Stimulated activated CD8-positive, alpha-beta memory T cell treated with anti-CD3 and anti-CD28 coated beads, Interleukin-7, amount 100 ng/mL, for 4 hours (primary cell): ENCODE results near the gene TYMS.
"Not testable (repeated sequence)": the region's sequence is repeated elsewhere in the genome, so short reads cannot be mapped to it uniquely, and the experiment has no call there.

ENCODE experiments used
- DNase-seq, 2 donors: peaks; one replicate each; pipeline ENCODE4 v3.0.0-alpha.2; 2020; ENCODE audit warnings: low read depth in 2 of 2

TYMS gene

GRCh38 chr18:677145-677544 lies 19.7 kb downstream of the TYMS start:
- no peak for DNase-seq

GRCh38 chr18:677951-678381 lies 20.5 kb downstream of the TYMS start:
- no peak for DNase-seq

- DNase-seq: no peak
Measured at GRCh38 chr18:678482-679182, 21.2 kb downstream of the TYMS start.

GRCh38 chr18:679516-679915 lies 22.1 kb downstream of the TYMS start:
- DNase-seq: no peak

- no peak for DNase-seq
Measured at GRCh38 chr18:680392-680791, 22.9 kb downstream of the TYMS start.

- peak in 1 of 2 donors; percentile 12 for DNase-seq
Measured at GRCh38 chr18:681985-682384, 24.5 kb downstream of the TYMS start.

GRCh38 chr18:682416-682815 lies 25.0 kb downstream of the TYMS start:
- not testable (repeated sequence) for DNase-seq

GRCh38 chr18:682833-683232 lies 25.4 kb downstream of the TYMS start:
- no peak for DNase-seq

- DNase-seq: no peak
Measured at GRCh38 chr18:683531-683930, 26.1 kb downstream of the TYMS start.

GRCh38 chr18:685438-685837 lies 28.0 kb downstream of the TYMS start:
- DNase-seq: no peak

- no peak for DNase-seq
Measured at GRCh38 chr18:686339-687111, 29.1 kb downstream of the TYMS start.

- no peak for DNase-seq
Measured at GRCh38 chr18:688323-688722, 30.9 kb downstream of the TYMS start.

GRCh38 chr18:692824-693223 lies 35.4 kb downstream of the TYMS start:
- no peak for DNase-seq

GRCh38 chr18:693466-694187 lies 36.2 kb downstream of the TYMS start:
- no peak for DNase-seq

- no peak for DNase-seq
Measured at GRCh38 chr18:697012-697411, 39.6 kb downstream of the TYMS start.

- no peak for DNase-seq
Measured at GRCh38 chr18:697800-698199, 40.3 kb downstream of the TYMS start.

GRCh38 chr18:703213-703967 lies 45.9 kb downstream of the TYMS start:
- no peak for DNase-seq

- no peak for DNase-seq
Measured at GRCh38 chr18:706405-706804, 49.0 kb downstream of the TYMS start.

GRCh38 chr18:708096-708495 lies 50.6 kb downstream of the TYMS start:
- DNase-seq: no peak

- DNase-seq: no peak
Measured at GRCh38 chr18:709771-710170, 52.3 kb downstream of the TYMS start.

- no peak for DNase-seq
Measured at GRCh38 chr18:710418-711300, 53.2 kb downstream of the TYMS start.
